Activated T-cell treated with anti-CD3 and anti-CD28 coated beads for 4 hours (primary cell): ENCODE measurements around the gene APMAP.
"Not testable (repeated sequence)": the region's sequence is repeated elsewhere in the genome, so short reads cannot be mapped to it uniquely, and the experiment has no call there.

Experiments
- DNase-seq: peaks from one replicate; pipeline ENCODE4 v3.0.0-alpha.2; 2020

APMAP gene

GRCh38 chr20:25005661-25006060 lies 13.1 kb upstream of the APMAP start:
- no peak for DNase-seq

GRCh38 chr20:25005220-25005619 lies 12.7 kb upstream of the APMAP start:
- DNase-seq = no peak

GRCh38 chr20:25003002-25003401 lies 10.5 kb upstream of the APMAP start:
- no peak for DNase-seq

- not testable (repeated sequence) for DNase-seq
These were observed 8.8 kb upstream of the APMAP start for GRCh38 chr20:25001323-25001722.

- DNase-seq = no peak
These were observed 7.8 kb upstream of the APMAP start for GRCh38 chr20:25000268-25000801.

- no peak for DNase-seq
These were observed 7.0 kb upstream of the APMAP start for GRCh38 chr20:24999568-24999967.

- DNase-seq = no peak
These were observed 6.3 kb upstream of the APMAP start for GRCh38 chr20:24998631-24999445.

GRCh38 chr20:24998121-24998520 lies 5.6 kb upstream of the APMAP start:
- DNase-seq = no peak

GRCh38 chr20:24996449-24997377 lies 4.2 kb upstream of the APMAP start:
- no peak for DNase-seq

- DNase-seq = no peak
These were observed 3.3 kb upstream of the APMAP start for GRCh38 chr20:24995741-24996448.

- peak; percentile 83 for DNase-seq
These were observed 2.2 kb upstream of the APMAP start for GRCh38 chr20:24994470-24995368.

- DNase-seq = no peak
These were observed 1.6 kb upstream of the APMAP start for GRCh38 chr20:24994186-24994465.

GRCh38 chr20:24993337-24994185 lies 1.0 kb upstream of the APMAP start:
- DNase-seq = no peak

GRCh38 chr20:24991897-24992486 lies 559 bp downstream of the APMAP start:
- DNase-seq = no peak

- no peak for DNase-seq
These were observed 1.7 kb downstream of the APMAP start for GRCh38 chr20:24990810-24991252.

GRCh38 chr20:24989162-24989561 lies 3.4 kb downstream of the APMAP start:
- DNase-seq = no peak

- no peak for DNase-seq
These were observed 4.4 kb downstream of the APMAP start for GRCh38 chr20:24987873-24988835.

GRCh38 chr20:24987244-24987643 lies 5.3 kb downstream of the APMAP start:
- DNase-seq = no peak

- DNase-seq = no peak
These were observed 6.0 kb downstream of the APMAP start for GRCh38 chr20:24986436-24987015.
